ENCODE measurements around the gene KIN. TPM values are rescaled to one million over a fixed set of nuclear protein-coding genes. Genes with fewer than 3 reads are reported as not detected.
A peak's percentile ranks its signal among the peaks of the same experiment; 100 is the strongest.

KIN gene
- total and polyA plus RNA-seq, 8 donors = 2.7 to 8.8 (median 4.6) TPM

- no peak overlapping the region for H3K27ac ChIP-seq
- DNase-seq (no peak), ATAC-seq (no peak), FAIRE-seq (no peak)
- peaks cover 0 to 10% (median 7%) of the 10 kb centered on the region in 3 donors for H3K4me1 ChIP-seq
- TF ChIP-seq, protein P1, sequence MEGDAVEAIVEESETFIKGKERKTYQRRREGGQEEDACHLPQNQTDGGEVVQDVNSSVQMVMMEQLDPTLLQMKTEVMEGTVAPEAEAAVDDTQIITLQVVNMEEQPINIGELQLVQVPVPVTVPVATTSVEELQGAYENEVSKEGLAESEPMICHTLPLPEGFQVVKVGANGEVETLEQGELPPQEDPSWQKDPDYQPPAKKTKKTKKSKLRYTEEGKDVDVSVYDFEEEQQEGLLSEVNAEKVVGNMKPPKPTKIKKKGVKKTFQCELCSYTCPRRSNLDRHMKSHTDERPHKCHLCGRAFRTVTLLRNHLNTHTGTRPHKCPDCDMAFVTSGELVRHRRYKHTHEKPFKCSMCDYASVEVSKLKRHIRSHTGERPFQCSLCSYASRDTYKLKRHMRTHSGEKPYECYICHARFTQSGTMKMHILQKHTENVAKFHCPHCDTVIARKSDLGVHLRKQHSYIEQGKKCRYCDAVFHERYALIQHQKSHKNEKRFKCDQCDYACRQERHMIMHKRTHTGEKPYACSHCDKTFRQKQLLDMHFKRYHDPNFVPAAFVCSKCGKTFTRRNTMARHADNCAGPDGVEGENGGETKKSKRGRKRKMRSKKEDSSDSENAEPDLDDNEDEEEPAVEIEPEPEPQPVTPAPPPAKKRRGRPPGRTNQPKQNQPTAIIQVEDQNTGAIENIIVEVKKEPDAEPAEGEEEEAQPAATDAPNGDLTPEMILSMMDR (IDR thresholded peaks at IDR 0.05) = no peak
- no peaks in the 10 kb centered on the region for H3K9me3 ChIP-seq
- H3K27me3 ChIP-seq = no peaks in the 10 kb centered on the region
- no peak overlapping the region for H3K4me3 ChIP-seq
- 86 to 88% methylated on average over 4 of the region's 4 CpGs for WGBS, 2 donors
- intact Hi-C loops (cut with DNase I) = no loop called here
- peaks cover 22 to 84% (median 22%) of the 10 kb centered on the region in 3 donors for H3K36me3 ChIP-seq
Observed at GRCh38 chr10:7802606-7803005, 14.8 kb upstream of the KIN start.

GRCh38 chr10:7797582-7797981 is 9.8 kb upstream of the KIN start:
- peaks cover 11 to 51% (median 14%) of the 10 kb centered on the region in 3 donors for H3K36me3 ChIP-seq
- ATAC-seq = peak in 1 of 4 donors; percentile 31
- H3K4me3 ChIP-seq = no peak overlapping the region
- 55 to 59% methylated on average over 6 of the region's 6 CpGs for WGBS, 2 donors
- peak overlapping the region in 1 of 4 donors; percentile 53 for H3K27ac ChIP-seq
- H3K4me1 ChIP-seq = peaks cover 19 to 35% (median 32%) of the 10 kb centered on the region in 3 donors
- no peaks in the 10 kb centered on the region for H3K27me3 ChIP-seq
- intact Hi-C loops (cut with DNase I) = no loop called here
- peak in 1 of 6 donors; percentile 27 for DNase-seq
- H3K9me3 ChIP-seq = no peaks in the 10 kb centered on the region
- TF ChIP-seq, protein P1 (IDR thresholded peaks at IDR 0.05) = no peak
- no peak for FAIRE-seq

GRCh38 chr10:7795605-7796004 is 7.8 kb upstream of the KIN start:
- FAIRE-seq = no peak
- H3K4me1 ChIP-seq = peaks cover 32 to 52% (median 45%) of the 10 kb centered on the region in 3 donors
- intact Hi-C loops (cut with DNase I) = no loop called here
- peak in 3 of 6 donors; percentile 66 to 80 (median 77) for DNase-seq
- 20 to 22% methylated on average over 4 of the region's 4 CpGs for WGBS, 2 donors
- TF ChIP-seq, protein P1 (IDR thresholded peaks at IDR 0.05) = no peak
- no peak overlapping the region for H3K4me3 ChIP-seq
- H3K27me3 ChIP-seq = no peaks in the 10 kb centered on the region
- H3K9me3 ChIP-seq = no peaks in the 10 kb centered on the region
- peak overlapping the region; percentile 1 to 84 (median 42) for H3K27ac ChIP-seq
- peak; percentile 95 to 99 (median 97) for ATAC-seq
- peaks cover under 1 to 33% (median 11%) of the 10 kb centered on the region in 3 donors for H3K36me3 ChIP-seq

- TF ChIP-seq, protein P1 (IDR thresholded peaks at IDR 0.05) = no peak
- peaks cover 32 to 56% (median 55%) of the 10 kb centered on the region in 3 donors for H3K4me1 ChIP-seq
- H3K27me3 ChIP-seq = no peaks in the 10 kb centered on the region
- intact Hi-C loops (cut with DNase I) = no loop called here
- no peaks in the 10 kb centered on the region for H3K9me3 ChIP-seq
- no peak for DNase-seq
- peak; percentile 6 to 45 (median 9) for ATAC-seq
- H3K4me3 ChIP-seq = no peak overlapping the region
- no peak for FAIRE-seq
- WGBS, 2 donors = 39 to 43% methylated on average over 4 of the region's 4 CpGs
- peaks cover 0 to 22% (median 5%) of the 10 kb centered on the region in 3 donors for H3K36me3 ChIP-seq
- H3K27ac ChIP-seq = peak overlapping the region in 3 of 4 donors; percentile 1 to 84 (median 60)
Observed at GRCh38 chr10:7794251-7795026, 6.6 kb upstream of the KIN start.

- intact Hi-C loops (cut with DNase I) = no loop called here
- no peaks in the 10 kb centered on the region for H3K27me3 ChIP-seq
- no peak overlapping the region for H3K27ac ChIP-seq
- FAIRE-seq (no peak), DNase-seq (no peak), ATAC-seq (no peak)
- WGBS, 2 donors = 22 to 30% methylated on average over 1 of the region's 1 CpG
- H3K9me3 ChIP-seq = no peaks in the 10 kb centered on the region
- no peak overlapping the region for H3K4me3 ChIP-seq
- TF ChIP-seq, protein P1 (IDR thresholded peaks at IDR 0.05) = no peak
- peaks cover 0 to 6% (median 0%) of the 10 kb centered on the region in 3 donors for H3K36me3 ChIP-seq
- peaks cover 32 to 57% (median 56%) of the 10 kb centered on the region in 3 donors for H3K4me1 ChIP-seq
Observed at GRCh38 chr10:7792541-7792940, 4.7 kb upstream of the KIN start.

All from pancreas (tissue), 10 donors.